GM19238 (cell line): ENCODE results near the gene CTNS.

Experiments used
- DNase-seq: peaks from one replicate; pipeline ENCODE4 v3.0.0; 2011; ENCODE audit warnings: low spot score; ENCODE audit not compliant: insufficient read length

CTNS gene

DNA sequence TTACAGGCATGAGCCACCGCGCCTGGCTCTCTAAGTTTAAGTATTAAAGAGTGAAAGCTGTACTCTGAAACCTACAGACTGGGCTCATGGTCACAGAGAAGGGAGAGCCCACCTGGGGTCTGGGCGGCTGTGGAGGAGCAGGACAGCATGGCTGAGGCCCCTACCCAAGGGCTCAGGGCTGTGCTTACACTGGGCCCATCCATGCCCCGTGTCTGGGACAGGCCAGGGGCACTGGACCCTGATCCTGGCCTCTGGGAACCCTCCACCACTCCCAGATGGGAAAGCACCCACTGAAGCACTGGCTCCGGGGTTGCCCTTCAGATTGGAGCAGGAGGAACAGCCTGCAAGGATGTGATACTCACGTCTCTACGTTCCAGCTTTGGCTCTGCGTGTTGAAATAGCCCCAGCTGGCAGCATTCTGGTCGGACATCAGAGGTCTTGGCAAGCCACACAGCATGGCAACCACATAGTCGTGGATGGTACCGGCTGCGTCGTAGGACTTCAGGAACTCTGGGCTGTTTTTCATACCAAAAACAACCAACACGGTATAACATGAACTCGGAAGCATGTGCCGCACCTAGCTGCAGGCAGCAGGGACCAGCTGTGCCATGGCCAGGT, 13.5 kb upstream of the CTNS start:
- DNase-seq: no peak

GRCh38 chr17:3626831-3627768, 9.5 kb upstream of the CTNS start:
- DNase-seq: no peak

DNA sequence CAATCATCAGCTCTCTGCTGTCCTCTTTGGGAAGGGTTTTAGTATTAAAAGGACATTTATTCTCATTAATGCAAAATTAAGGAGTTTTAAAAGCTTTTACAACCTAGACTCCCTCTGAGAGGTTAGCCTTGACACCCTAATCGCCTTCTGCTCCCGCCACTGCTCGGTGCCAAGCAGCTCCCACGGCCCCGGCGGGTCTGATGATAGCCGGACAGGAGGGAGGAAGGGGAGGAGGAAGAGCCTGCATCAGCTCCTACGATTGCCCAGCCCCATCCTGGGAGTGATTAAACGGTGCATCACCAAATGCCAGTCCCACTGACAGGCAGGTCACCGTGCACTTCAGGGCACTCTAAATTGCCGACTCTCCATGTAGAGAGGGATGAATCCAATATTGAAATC, 8.8 kb upstream of the CTNS start:
- DNase-seq: no peak

- no peak for DNase-seq
Measured at GRCh38 chr17:3630781-3631180, 5.8 kb upstream of the CTNS start.

DNA sequence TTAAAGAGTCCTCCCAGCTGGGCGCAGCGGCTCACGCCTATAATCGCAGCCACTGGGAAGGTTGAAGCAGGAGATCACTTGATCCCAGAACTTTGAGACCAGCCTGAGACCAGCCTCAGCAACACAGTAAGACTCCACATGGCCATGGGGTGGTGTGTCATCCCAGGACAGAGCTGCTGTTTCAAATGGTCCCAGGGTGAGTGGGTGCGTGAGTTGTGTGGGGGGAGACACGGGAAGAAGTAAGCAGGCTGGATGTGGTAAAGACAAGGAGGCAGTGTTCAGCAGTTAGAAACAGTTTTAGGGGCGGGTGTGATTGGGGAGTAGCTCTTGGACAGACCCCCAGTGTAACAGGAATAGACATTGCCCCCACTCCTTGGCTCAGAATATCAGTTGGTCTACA, 4.3 kb upstream of the CTNS start:
- DNase-seq: no peak

- no peak for DNase-seq
Measured at GRCh38 chr17:3635474-3636153, 946 bp upstream of the CTNS start.

- no peak for DNase-seq
Measured at GRCh38 chr17:3636908-3637373, 381 bp downstream of the CTNS start.

DNA sequence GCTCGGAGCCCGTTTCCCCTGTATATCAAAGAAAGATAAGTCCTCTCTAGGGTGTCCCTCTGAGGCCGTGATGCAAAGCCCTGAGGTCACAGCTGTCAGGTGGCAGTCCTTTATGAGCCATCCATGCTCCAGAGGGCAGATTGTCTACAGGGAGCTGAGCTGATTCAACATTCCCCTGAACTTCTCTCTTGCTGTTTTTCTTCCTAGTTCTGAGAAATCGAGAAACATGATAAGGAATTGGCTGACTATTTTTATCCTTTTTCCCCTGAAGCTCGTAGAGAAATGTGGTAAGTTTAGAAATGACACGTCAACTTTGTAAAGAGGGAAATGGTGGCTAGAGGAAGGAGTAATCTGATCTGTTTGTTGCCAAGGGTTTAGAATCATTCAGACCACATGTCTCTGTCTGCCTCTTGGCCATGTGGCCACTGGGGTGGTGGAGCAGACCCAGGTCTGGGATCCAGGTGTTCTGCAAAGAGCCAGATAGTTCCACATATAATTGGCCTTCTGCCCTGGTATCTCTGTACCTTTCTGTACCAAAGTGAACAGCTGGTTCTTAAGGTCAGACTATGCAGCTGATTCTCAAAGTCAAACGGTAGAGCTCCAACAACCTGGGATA, 3.5 kb downstream of the CTNS start:
- DNase-seq: no peak

DNA sequence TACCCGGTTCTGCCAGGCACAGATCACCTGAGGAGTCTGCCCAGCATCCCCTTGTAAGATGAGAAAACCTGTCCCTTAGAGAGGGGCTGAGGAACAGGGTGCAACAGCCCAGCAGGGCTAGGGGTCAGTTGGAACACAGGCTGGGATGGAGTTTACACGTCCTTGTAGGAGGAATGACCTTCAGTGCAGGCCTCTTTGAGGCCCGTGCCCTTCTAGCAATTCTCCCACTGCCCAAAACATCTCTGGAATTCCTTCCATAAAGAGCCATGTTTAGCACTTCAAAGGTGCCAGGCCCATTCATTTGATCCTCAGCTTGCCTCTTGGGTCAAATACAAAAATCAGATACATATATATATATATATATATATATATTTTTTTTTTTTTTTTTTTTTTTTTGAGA, 4.5 kb downstream of the CTNS start:
- no peak for DNase-seq

GRCh38 chr17:3641717-3642486, 5.3 kb downstream of the CTNS start:
- no peak for DNase-seq

GRCh38 chr17:3643889-3644349, 7.4 kb downstream of the CTNS start:
- no peak for DNase-seq

DNA sequence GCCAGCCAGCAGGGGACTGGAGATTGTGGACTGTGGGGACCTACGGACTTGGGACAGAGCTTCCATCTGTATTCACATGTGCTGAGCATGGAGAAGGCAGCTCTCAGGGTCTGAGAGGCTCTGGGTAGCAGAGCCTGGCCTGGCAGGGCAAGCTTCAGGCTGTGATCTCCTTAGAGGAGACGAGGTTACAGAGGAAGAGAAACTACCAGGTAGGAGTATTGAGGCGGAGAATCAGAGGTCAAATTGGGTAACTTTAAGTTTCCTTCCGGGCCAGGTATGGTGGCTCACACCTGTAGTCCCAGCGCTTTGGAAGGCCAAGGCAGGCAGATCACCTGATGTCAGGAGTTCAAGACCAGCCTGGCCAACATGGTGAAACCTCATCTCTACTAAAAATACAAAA, 8.8 kb downstream of the CTNS start:
- DNase-seq: no peak

- no peak for DNase-seq
Measured at GRCh38 chr17:3647251-3647650, 10.7 kb downstream of the CTNS start.

DNA sequence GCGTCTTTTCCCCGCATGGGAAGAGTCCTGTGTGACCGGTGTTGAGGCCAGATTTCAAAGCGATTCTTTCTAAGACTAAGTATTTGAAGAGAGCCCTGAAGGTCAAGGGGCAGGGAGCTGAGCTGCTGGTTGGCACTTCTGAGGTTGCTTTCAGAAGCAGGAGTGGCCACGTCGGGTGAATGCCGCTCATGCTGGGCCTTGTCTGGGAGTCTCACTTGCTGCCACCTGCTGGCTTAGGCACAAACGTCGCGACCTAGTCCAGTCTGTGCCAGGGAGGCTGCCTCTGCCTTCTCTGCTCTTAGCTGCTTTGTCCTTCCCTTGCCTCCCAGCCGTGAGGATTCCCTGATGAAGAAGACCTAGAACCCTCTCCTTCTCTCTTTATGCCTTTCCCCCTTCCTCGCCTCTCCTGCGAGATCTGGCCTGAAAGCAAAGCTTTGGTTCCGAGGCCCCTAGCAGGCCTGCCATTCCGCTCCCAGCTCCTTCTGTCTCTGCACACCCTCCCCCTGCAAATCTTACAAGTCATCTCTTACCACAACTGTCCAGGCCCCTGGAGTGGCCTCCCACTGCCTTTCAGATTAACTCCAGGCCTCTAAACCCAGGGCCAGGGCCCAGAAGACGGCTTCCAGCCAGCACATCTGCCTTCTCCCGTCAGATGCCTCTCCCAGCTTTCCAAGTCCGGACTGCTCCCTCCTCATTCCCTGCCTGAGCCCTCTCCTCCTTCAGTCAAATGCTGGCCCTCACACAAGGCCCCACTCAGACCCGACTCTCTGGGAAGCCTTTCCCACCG, 11.4 kb downstream of the CTNS start:
- DNase-seq: peak; percentile 38

GRCh38 chr17:3655766-3656165, 19.2 kb downstream of the CTNS start:
- no peak for DNase-seq

DNA sequence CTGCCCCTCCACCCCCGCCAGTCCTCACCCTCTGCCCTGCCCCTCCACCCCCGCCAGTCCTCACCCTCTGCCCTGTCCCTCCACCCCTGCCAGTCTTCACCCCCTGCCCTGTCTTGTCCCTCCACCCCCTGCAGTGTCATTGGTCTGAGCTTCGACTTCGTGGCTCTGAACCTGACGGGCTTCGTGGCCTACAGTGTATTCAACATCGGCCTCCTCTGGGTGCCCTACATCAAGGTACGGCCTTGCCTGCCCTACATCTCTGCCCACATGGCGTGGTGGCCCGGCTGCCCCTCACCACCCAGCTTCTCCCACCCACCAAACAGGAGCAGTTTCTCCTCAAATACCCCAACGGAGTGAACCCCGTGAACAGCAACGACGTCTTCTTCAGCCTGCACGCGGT, 19.8 kb downstream of the CTNS start:
- DNase-seq: no peak

DNA sequence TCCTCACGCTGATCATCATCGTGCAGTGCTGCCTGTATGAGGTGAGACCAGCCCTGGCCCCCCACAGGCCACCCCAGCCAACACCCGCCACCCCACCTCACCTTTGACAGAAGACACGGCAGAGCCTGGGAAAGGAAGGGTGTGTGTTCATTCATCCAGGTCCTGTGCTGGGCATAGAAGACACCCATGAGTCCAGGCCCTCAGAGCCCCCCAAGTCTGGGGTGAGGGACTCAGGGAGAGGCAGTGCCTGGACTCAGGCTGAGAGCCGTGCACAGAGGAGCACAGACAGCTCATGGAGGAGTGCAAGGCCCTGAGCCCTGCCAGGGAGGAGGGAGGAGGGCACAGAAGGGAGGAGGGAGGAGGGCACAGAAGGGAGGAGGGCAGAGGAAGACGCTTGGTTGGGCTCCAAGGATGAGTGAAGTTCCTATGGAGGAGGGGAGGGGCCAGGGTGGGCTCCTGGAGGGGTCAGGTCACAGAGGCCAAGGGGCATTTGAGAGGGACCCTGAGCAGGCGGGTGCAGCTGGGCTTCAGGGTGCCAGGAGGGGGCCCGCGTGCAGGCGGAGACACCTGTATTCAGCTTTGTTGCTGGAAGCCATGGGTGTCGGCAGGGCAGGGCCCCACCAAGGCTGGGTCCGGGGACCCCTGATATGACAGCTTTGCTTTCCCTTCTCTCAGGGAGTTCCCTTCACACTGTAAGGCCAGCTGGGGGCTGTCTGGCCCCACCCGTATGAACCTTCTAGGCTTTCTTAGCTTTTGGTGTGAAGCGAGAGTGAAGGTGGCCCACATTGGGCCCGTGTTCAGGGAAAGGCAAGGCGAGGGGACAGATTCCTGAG, 20.4 kb downstream of the CTNS start:
- DNase-seq: no peak

GRCh38 chr17:3657588-3657869, 21.0 kb downstream of the CTNS start:
- DNase-seq: no peak
